RWPE2 (cell line): ENCODE data around the gene DAZAP1.

Experiments used
- ATAC-seq: fragments of 200-7000 bp; cut with Tn5 transposase; 3 replicates; pipeline ENCODE4 v1.9.1; 2021; ENCODE audit warnings: low read depth
- DNase-seq: peaks from one replicate; pipeline ENCODE4 v3.0.0-alpha.2; 2020; ENCODE audit warnings: low spot score
- H3K27ac ChIP-seq: fragments of 450-650 bp; 2 replicates; pipeline ENCODE4 v1.5.1; 2017; ENCODE audit warnings: mild to moderate bottlenecking; ENCODE audit not compliant: poor library complexity, severe bottlenecking
- H3K27me3 ChIP-seq: fragments of 250-450 bp; sonication (Bioruptor Pico); 2 replicates; pipeline ENCODE4 v1.5.1; 2021; ENCODE audit warnings: mild to moderate bottlenecking, moderate library complexity; ENCODE audit not compliant: insufficient read depth, poor library complexity, severe bottlenecking
- H3K36me3 ChIP-seq: fragments of 250-450 bp; sonication (Bioruptor Pico); 2 replicates; pipeline ENCODE4 v1.5.1; 2020; ENCODE audit warnings: low read depth, mild to moderate bottlenecking, moderate library complexity
- H3K4me1 ChIP-seq: fragments of 250-450 bp; sonication (Bioruptor Pico); 2 replicates; pipeline ENCODE4 v1.5.1; 2021; ENCODE audit warnings: mild to moderate bottlenecking, moderate library complexity; ENCODE audit not compliant: insufficient read depth, poor library complexity, severe bottlenecking
- H3K4me3 ChIP-seq: fragments of 250-450 bp; sonication (Bioruptor Pico); 2 replicates; pipeline ENCODE4 v1.5.1; 2021; ENCODE audit warnings: mild to moderate bottlenecking, moderate library complexity; ENCODE audit not compliant: severe bottlenecking
- H3K9me3 ChIP-seq: fragments of 250-450 bp; sonication (Bioruptor Pico); 2 replicates; pipeline ENCODE4 v1.5.1; 2021; ENCODE audit warnings: mild to moderate bottlenecking, moderate library complexity; ENCODE audit not compliant: severe bottlenecking
- TF ChIP-seq, protein P1 (sequence below): fragments of 450-650 bp; IDR thresholded peaks from one replicate; pipeline ENCODE4 v1.5.1; 2017; ENCODE audit warnings: mild to moderate bottlenecking, moderate library complexity; ENCODE audit not compliant: poor library complexity, severe bottlenecking

The DAZAP1 gene

GRCh38 chr19:1423436-1424191, 16.2 kb downstream of the DAZAP1 start:
- no peaks in the 10 kb centered on the region for H3K9me3 ChIP-seq
- peaks cover 11% of the 10 kb centered on the region for H3K4me1 ChIP-seq
- DNase-seq (no peak), ATAC-seq (no peak)
- H3K27me3 ChIP-seq, result no peaks in the 10 kb centered on the region
- TF ChIP-seq, protein P1, sequence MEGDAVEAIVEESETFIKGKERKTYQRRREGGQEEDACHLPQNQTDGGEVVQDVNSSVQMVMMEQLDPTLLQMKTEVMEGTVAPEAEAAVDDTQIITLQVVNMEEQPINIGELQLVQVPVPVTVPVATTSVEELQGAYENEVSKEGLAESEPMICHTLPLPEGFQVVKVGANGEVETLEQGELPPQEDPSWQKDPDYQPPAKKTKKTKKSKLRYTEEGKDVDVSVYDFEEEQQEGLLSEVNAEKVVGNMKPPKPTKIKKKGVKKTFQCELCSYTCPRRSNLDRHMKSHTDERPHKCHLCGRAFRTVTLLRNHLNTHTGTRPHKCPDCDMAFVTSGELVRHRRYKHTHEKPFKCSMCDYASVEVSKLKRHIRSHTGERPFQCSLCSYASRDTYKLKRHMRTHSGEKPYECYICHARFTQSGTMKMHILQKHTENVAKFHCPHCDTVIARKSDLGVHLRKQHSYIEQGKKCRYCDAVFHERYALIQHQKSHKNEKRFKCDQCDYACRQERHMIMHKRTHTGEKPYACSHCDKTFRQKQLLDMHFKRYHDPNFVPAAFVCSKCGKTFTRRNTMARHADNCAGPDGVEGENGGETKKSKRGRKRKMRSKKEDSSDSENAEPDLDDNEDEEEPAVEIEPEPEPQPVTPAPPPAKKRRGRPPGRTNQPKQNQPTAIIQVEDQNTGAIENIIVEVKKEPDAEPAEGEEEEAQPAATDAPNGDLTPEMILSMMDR, result no peak
- peaks cover 87% of the 10 kb centered on the region for H3K36me3 ChIP-seq
- no peak overlapping the region for H3K27ac ChIP-seq
- no peak overlapping the region for H3K4me3 ChIP-seq

DNA sequence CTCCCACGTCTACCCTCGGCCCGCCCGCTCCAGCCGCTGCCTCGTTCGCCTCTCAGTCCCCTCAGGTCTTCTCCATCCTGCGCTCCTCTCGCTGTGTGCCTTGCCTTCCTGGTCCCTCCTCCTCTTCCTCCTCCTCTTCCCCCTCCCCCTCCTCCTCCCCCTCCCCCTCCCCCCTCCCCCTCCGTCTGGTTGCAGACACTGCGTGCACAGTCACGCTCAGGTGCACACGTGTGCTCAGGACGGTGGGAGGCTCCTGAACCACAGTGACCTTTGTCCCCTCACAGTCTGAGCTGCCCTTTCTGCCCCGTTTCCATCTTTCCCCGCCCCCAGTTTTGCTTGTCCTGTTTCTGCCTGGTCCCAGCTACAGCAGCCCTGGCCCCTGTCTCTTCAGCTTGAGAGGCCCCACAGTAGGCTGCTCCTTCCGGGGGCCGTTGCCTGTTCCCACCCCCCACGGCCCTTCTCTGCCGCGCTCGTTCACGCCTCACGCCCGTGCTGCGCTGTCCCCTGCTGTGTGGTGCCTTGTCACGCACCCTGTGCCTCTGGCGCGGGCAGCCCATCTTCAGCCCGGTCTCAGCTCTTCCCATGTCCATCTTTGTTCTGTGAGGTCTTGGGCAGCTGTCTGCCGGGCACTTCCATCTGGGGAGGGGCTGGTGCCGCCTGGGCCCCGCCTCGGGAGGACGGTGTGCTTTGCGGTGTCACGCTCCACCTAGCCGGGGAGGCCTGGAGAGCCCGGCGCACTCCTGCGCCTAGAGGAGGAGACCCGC, 17.0 kb downstream of the DAZAP1 start:
- TF ChIP-seq, protein P1, result no peak
- H3K9me3 ChIP-seq, result no peaks in the 10 kb centered on the region
- H3K4me1 ChIP-seq, result peaks cover 11% of the 10 kb centered on the region
- H3K36me3 ChIP-seq, result peaks cover 87% of the 10 kb centered on the region
- ATAC-seq (no peak; the same call in 2 of the 3 replicates), DNase-seq (no peak)
- peak overlapping the region; percentile 24 for H3K27ac ChIP-seq
- H3K27me3 ChIP-seq, result no peaks in the 10 kb centered on the region
- H3K4me3 ChIP-seq, result no peak overlapping the region

DNA sequence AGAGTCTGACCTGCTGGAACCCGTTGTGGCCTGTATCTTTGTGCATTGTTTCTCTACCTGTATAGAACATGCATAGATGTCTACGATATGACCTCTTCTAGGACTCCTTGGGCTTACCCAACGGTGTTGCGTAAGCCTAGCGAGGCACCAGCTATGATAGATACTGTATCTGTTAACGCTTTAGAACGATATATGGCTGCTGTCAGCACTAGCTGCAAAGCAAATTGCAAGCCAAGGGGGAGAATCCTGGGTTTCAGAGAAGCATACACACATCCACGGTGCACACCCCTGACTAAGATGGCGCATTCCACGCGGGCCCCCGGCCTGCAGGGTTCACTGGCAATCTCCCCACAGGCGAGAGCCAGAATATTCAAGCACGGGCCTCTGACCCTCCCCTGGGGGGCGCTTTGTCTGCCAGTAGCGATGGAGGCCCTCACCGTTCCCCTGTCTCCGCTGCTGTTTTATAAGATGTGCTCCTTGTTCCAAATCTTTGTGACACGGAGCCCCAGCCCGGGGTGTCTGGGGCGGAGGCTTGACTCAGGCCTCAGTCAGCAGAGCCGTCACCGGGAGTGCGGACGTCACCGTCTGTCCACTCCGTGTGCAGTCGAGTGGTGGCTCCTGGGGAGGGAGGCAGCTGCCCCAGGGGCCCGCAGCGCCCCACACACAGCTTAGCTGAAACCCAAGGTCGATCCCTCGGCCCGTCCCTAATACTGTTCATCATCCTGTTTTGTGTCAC, 17.9 kb downstream of the DAZAP1 start:
- H3K4me3 ChIP-seq, result no peak overlapping the region
- peak overlapping the region; percentile 24 for H3K27ac ChIP-seq
- ATAC-seq, result peak; percentile 68
- H3K27me3 ChIP-seq, result no peaks in the 10 kb centered on the region
- no peak for DNase-seq
- H3K4me1 ChIP-seq, result peaks cover 11% of the 10 kb centered on the region
- H3K36me3 ChIP-seq, result peaks cover 91% of the 10 kb centered on the region
- no peaks in the 10 kb centered on the region for H3K9me3 ChIP-seq
- TF ChIP-seq, protein P1, result no peak

- DNase-seq, result no peak
- TF ChIP-seq, protein P1, result no peak
- ATAC-seq, result no peak
- H3K36me3 ChIP-seq, result peaks cover 92% of the 10 kb centered on the region
- H3K9me3 ChIP-seq, result no peaks in the 10 kb centered on the region
- no peak overlapping the region for H3K27ac ChIP-seq
- H3K4me3 ChIP-seq, result no peak overlapping the region
- H3K27me3 ChIP-seq, result no peaks in the 10 kb centered on the region
- peaks cover 11% of the 10 kb centered on the region for H3K4me1 ChIP-seq
Measured at GRCh38 chr19:1425902-1426301, 18.5 kb downstream of the DAZAP1 start.
